Hematopoietic multipotent progenitor cell treated with erythropoietin and hydrocortisone succinate and interleukin-3 and kit ligand, for 15 days (in vitro differentiated cells): Measurements from ENCODE around the gene KLRC3.
"Not testable (repeated sequence)": the region's sequence is repeated elsewhere in the genome, so short reads cannot be mapped to it uniquely, and the experiment has no call there.

Source experiments
- DNase-seq: peaks from one replicate; pipeline ENCODE4 v3.0.0-alpha.2; 2015; ENCODE audit warnings: low spot score

The KLRC3 gene

DNA sequence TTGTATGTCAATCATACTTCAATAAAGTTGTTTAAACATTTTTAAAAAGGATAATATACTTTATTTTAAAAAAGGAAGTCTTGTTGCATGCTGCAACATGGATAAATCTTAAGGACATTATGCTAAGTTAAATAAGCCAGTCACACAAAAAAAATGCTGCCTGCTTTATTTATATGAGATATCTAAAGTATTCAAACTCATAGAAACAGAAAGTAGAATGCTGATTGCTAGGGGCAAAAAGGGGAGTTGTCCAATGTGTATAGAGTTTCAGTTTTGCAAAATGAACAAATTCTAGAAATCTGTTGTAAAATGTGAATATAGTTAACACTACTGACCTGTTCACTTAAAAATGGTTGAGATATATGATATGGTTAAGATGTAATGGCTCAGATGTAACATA lies 19.6 kb downstream of the KLRC3 start:
- DNase-seq = no peak

DNA sequence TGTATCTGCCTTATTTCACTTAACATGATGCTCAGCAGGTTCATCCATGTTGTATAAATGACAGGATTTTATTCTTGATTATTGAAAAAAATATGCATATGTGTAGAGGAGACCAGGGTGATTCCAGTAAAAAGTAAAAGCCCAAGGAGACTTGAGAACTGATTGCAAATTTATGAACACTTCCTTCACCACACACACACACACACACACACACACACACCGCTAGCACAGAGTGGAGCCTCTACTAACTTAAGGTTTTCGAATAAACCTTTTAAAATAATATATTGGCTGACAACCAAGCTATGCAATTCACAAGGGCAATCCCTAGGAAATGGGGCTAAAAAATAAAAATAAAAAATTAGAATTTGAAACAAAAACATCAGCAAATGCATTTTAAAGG lies 22.2 kb downstream of the KLRC3 start:
- no peak for DNase-seq

DNA sequence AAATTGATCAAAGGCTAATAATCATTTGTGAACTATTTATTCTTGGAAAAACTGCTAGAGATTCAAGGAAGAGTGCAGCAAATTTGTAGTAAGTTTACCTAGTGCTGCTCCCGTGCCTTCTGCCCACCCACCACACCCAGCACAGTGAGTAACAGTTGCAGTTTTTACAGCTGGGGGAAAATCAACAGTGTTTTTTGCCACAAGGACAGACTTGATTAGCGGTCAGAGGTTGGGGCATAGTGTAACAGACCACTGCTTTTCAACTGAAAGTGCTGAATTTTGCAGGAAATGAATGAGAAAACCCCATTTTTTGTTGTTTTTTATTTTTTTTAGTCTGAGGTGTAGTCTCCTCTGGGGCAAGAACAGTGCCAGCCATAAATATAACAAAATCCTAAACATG lies 23.1 kb downstream of the KLRC3 start:
- DNase-seq = no peak

DNA sequence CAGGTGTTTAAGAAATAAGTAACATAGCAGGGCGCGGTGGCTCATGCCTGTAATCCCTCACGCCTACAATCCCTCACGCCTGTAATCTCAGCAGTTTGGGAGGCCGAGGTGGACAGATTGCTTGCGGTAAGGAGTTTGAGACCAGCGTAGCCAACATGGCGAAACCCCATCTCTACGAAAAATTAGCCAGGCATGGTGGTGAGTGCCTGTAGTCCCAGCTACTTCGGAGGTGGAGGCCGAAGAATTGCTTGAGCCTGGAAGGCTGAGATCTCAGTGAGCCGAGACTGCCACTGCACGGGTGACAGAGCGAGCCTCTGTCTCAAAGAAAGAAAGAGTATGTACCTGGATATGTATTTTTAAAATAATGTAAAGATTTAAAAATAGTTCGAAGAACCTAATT lies 24.2 kb downstream of the KLRC3 start:
- not testable (repeated sequence) for DNase-seq

DNA sequence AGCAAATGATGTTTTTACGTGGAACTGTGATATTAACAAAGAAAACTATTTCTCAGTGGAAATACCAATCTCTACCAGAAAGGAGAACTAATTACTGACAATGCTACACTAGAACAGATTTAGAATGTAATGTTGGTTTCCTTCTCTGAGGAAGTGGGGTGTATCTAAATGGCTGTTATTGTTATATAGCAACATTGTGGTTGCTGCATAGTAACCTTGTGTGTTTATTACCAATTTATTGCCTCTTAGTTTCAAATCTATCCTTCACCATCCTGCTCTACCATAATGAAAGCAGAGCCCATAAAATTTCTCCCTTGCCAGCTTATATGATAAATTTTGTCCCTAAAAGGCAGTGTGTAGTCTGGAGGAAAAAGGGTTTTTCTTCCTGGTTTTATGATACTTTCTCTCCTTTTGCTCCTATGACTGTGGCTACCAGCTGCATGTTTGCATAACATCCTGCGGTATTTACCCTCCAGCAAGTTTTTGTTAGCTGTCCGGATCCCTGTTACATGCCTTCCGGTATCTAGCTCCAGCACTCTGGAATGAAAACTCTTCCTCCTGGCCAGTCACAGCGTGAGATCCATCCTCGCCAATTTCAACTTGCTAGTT lies 24.9 kb downstream of the KLRC3 start:
- no peak for DNase-seq

DNA sequence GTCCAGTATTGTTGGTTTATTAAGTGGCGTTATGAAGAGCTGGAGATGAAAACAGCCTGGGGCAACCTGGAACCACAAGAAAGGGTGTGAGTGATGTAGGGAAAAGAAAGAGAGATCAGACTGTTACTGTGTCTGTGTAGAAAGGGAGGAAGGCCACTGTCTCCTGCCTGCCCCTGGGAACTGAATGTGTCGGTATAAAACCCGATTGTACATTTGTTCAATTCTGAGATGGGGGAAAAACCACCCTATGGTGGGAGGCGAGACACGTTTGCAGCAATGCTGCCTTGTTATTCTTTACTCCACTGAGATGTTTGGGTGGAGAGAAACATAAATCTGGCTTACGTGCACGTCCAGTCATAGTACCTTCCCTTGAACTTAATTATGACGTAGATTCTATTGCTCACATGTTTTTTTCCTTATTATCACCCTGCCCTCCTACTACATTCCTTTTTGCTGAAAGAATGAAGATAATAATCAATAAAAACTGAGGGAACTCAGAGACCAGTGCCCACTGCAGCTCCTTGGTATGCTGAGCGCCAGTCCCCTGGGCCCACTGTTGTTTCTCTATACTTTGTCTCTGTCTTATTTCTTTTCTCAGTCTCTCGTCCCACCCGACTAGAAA lies 25.8 kb downstream of the KLRC3 start:
- not testable (repeated sequence) for DNase-seq

DNA sequence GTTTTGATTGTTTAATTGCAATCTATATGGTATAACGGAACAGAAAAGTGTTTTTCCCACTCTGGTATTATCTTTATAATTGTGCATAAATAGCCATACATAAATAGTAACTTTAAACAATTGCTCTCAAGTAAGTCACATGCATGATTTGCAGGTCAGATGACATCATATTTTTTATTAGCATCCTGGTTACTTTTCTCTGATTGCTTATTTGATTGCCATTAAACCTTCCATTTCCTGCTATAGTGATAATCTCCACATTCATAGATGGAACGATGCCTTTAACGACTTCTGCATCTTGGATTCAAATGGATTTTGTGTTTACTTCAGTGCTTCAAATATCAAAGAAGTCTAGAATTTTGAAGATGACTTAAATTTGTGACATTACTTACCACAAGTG lies 27.1 kb downstream of the KLRC3 start:
- DNase-seq = no peak

DNA sequence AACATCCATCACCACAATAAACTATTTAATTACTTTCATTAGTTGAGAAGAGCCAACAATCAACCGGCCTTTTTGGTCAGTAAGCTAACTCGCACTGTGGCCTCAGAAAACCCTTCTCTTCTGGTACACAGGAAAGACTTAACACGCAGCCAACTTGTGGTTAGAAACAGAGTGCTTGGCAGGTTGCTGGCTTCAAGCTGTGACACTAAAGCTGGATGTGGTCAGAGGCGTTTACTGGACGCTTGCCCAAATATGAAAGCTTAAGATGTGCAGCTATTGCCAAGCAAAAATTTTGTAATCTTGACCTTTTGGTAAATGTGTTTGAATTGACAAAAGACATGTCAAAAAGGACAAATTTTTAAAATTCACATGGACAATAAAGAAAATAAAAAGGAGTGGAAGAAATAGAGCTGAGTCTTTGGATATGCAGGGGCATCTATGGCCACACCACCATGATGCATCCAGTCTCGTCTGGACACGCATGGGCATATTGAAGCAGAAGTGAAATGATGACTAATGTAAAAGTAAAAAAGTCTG lies 27.9 kb downstream of the KLRC3 start:
- DNase-seq = no peak

DNA sequence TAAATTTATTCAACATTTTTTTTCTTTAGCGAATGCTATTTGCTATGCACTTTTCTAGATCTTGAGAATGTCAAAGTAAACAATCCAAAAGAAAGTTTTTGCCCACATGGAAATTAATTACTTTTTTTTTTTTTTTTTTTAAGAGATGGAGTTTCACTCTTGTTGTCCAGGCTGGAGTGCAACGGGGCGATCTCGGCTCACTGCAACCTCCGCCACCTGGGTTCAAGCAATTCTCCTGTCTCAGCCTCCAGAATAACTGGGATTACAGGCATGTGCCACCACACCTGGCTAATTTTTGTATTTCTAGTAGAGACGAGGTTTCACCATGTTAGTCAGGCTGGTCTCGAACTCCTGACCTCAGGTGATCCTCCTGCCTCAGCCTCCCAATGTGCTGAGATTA lies 29.4 kb downstream of the KLRC3 start:
- DNase-seq = not testable (repeated sequence)

DNA sequence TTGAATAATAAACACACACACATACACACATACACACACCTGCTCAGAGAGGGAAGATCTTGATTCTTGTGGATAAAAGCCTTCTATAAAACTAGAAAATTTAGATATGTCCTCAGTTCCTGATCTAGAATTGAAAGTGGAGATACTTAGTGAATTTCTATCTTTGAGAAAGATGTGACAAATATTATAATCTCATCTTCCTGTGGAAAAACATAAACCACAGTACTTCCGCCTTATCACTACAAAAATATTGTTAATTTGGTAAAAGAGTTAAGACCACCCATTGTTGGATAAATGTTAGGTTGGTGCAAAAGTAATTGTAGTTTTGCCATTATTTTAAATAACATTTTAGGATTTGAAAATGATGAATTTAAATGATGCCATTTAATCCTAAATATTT lies 30.5 kb downstream of the KLRC3 start, which contains the start of gene KLRK1:
Gene KLRK1, minus strand, starts transcription at position 138 of the 400 bp plus-strand sequence. CDS start 1,231 bp downstream, outside the sequence.
- DNase-seq = no peak

DNA sequence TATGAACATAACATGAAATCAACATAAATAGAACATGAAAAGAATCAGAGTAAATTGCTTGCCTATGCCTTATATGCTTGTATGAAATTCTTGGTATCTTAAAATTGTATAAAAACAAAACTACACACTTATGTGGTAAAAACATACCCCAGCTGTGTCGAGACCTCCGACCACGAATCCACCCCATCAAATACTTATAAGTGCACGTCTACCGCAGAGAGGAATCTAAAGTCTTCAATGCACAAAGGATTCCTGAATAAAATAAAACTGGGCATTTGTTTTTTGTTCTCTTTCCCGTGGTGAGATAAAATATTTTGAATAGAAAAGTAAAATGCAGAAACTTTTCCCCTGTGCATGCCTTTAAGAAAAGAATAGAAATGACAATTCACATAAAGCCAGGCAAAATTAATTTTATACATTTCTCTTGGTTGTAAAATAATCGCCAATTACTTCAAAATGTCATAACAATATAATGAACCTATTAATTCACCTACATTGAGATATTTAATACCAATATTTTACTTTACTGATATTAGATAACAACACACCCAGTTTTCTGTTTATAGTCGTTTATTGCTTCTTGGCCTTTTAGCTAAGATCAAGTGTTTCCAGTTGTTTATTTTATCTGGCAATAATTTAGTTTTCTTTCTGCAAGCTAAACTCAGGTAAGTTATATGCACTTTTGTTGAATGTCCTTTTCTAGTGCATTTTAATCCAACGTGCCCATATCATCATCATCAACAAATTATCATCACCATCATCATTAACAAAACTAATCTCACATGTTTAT lies 31.6 kb downstream of the KLRC3 start:
- no peak for DNase-seq

DNA sequence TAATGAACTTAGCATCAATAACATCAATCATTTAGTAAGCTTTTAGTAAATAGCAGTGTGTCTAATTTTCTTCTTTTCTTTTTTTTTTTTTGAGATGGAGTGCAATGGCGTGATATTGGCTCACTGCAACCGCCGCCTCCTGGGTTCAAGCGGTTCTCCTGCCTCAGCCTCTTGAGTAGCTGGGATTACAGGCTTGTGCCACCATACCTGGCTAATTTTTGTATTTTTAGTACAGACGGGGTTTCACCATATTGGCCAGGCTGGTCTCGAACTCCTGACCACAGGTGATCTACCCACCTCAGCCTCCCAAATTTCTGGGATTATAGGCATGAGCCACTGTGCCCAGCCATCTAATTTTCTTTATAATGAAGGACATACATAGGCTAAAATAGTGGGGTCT lies 32.9 kb downstream of the KLRC3 start:
- not testable (repeated sequence) for DNase-seq

DNA sequence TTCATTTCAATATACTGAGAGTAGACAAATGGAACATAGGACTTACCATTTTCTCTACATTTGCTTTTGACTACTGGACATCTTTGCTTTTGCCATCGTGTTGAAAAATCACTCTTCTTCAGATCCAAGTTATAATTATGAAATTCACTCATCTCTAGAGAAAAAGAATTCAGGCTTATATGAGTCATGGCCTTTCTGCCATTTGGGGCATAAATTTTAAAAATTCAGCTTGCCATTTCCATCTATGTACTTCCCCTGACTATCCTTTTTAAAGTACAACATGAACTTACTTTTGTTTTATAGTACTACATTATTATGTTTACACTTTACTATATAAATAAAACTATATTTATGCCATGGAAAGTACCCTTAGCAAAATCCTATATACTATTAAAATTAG lies 33.5 kb downstream of the KLRC3 start:
- DNase-seq = no peak

DNA sequence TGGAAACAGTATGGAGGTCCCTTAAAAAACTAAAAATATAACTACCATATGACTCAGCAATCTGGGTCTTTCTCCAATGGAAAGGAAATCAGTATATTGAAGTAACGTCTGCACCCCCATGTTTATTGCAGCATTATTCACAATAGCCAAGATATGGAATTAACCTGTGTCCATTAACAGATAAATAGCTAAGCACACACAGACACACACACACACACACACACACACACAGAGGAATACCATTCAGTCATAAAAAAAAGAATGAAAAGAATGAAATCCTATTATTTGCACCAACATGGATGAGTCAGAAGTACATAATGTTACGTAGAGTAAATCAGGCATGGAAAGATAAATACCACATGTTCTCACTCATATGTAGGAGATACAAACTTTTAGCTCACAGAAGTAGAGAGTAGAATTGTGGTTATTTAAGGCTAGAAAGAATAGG lies 35.2 kb downstream of the KLRC3 start:
- no peak for DNase-seq

DNA sequence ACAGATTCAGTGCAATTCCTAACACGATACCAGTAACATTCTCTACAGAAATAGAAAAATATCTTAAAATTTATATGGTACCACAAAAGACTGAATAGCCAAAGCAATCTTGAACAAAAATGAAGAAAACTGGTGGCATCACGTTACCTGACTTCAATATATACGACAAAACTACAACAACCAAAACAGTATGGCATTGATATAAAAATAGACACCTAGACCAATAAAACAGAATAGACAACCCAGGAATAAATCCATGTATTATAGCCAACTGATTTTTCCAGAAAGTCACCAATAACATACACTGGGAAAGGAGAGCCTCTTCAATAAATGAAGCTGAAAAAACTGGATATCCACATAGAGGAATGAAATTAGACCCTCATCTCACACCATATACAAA lies 36.2 kb downstream of the KLRC3 start:
- DNase-seq = no peak

DNA sequence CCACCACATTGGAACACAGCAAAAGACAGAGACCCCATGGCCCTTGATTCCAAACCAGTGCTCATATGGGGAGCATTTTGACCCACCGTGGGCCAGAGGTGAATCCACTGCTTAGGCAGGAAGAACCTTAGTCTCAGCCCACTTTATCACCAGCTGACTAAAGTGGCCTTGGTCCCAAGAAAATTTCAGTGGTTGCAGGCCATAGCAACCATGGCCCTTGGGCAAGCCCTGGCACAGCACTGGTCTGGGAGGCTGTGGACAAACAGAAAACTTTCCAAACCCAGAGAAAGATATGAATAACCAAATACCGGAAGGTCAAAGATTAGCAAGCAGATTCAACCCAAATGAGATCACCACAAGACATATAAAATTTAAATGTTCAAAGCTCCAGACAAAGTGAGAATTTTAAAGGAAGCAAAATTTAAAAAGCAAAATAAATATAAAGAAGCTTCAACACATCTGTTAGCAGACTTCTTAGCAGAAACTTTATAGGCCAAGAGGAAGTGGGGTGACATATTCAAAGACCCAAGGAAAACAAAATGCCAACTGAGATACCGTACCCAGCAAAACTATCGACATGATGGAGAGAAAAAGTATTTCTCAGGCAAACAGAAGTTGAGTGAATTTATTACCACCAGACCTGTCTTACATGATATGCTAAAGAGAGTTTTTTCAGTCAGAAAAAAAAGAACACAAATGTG lies 38.3 kb downstream of the KLRC3 start:
- no peak for DNase-seq

DNA sequence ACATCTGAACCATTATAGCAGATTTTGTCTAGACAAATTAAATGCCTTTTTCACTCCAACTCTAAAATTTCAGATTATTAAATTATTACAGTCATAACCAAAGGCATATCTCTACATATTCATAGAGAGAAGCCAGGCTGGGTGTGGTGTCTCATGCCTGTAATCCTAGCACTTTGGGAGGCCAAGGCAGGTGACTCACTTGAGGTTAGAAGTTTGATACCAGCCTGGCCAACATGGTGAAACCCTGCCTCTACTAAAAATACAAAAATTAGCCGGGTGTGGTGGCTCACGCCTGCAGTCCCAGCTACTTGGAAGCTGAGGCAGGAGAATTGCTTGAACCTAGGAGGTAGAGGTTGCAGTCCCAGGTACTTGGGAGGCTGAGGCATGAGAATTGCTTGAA lies 41.7 kb downstream of the KLRC3 start:
- not testable (repeated sequence) for DNase-seq

DNA sequence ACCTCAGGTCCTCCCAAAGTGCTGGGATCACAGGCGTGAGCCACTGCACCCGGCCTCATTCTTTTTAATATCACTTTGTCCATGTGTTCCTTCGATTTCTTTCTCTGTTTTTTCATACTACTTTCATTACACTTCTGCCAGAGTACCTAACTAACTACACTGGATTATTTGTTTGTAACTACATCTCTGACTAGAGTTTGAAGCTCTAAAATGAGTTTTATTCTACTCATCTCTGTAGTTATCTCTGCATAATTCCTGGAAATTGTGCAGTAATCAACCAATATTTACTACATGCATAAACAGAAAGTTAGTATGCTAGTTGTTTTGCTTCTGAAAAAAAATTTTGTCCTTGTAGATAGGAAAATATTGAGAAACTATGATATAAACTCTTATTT lies 45.8 kb downstream of the KLRC3 start:
- DNase-seq = no peak

DNA sequence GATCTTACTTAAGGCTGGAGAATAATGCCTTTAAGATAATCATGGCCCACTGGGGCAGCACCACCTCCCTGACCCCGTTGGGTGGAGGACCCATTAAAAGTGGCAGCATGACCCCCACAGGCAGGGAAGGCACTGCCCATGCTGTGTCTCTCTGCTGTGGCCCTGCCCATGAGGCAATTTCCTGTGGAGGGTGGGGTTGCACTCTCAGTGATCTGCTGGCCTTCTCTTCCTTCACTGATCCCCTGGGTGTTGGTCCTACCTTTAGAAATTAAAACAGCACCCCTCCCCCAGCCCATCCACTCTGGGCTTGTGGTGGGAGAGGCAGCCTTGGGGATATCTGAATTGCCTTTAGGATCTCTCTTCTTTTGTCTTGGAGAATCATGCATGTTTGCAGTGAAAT lies 47.8 kb downstream of the KLRC3 start:
- DNase-seq = no peak

DNA sequence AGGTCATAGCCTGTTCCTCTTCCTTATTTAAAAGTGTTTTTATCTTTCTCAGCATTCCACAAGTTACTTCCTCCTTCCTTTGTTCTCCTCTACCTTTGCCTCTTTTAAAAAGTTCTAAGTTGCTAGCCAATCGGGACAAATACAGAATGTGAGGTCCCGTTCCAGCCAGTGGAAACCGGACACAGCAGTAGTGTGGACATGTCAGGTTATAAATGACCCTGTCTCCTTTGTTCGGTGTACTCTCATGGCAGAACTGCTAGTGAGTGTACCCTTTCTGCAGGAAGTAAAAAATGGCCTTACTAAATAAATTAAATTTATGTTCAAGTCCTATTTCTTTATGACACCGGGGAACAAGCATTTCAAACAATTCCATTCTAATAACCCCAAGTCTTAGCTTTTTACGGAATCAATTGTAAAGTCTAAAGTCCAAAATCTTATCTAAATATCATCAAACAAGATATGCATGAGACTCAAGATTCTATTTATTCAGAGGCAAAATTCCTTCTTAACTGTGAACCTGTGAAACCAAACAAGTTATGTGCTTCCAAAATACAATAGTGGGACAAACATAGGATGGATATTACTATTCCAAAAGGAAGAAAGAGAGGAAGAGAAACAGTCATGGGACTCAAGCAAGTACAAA lies 48.4 kb downstream of the KLRC3 start:
- not testable (repeated sequence) for DNase-seq

DNA sequence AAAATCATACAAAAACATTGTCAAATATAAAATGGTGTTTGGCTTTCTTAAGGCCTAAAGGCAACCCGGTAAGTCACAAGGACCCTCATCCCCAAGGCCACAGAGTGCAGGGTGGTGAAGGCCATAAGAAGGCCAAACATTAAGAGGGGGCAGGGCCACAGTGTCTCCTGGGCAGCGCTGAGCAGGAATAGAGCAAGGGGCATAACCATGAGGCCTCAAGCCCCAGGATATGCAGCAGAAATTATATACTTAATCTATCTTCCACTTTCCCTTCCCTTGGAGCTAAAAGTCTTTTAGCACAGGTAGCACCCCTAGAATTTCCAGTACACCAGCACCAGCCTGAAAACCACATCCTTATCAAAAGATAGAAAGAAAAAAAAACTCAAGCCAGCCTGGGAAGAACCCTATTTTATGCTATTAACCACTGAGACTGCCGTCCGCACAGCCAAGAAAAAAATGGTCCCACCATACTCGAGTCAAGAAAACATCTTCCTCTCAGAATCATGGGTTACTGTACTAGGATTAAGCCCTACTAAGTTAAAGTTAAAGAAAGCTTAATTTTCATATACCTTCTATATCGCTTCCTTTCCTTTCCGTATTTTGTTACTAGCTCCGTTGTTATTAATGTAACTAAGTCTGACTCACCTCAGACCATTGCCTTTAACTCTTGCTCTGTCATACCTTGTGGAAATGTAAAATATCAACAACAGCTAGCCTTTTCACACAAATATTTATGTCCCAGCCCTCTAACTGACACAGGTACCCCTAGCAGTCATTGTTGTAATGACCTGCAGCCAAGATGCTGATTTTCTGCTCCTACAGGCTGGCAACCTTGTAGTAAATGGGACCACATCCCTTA lies 50.6 kb downstream of the KLRC3 start:
- no peak for DNase-seq
